Measurements from ENCODE around the gene ANKRD65. TPM values are rescaled to one million over a fixed set of nuclear protein-coding genes. Genes with fewer than 3 reads are reported as not detected.

Gene ANKRD65
- total and polyA plus RNA-seq, 4 donors, result 1.8 to 10.8 (median 8.7) TPM

DNA sequence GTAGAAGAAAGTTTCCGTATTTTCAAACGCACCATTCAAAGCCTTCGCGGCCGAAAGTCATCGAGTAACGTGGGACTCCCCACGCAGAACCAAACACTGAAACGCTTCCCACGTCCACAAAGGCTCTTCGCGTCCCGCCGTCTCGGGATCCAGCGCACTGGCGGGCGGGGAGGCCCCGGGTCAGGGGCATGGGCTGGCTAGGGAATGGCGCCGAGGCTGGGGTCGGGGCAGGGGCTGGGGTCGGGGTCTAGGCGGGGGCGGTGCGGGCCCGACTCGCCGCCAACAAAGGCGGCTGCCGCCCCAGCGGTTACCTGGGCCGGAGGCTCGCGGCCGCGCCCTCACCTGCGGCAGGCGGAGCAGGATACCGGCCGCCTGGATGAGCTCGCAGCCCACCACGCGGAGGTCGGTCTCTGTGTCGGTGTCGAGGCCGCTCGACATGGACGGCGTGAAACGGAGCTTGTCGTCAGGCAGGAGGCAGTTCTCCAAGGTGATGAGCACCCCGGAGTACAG lies 22.3 kb downstream of the ANKRD65 start:
- no peak for DNase-seq (ENCODE audit: low read depth in 4 of 6, low spot score in 6 of 6)
- under 1% methylated on average over 54 of the region's 54 CpGs for WGBS (ENCODE audit: insufficient coverage)
- Histone ChIP-seq H3K27ac (ENCODE audit: low read depth, low read length) (no peak overlapping the region), H3K9me3 (ENCODE audit: control insufficient read depth, insufficient read depth, low read length) (no peaks in the 10 kb centered on the region), H3K36me3 (ENCODE audit: control insufficient read depth, insufficient read depth, low read length) (peaks cover 79% of the 10 kb centered on the region), H3K27me3 (ENCODE audit: control insufficient read depth, insufficient read depth, low read length) (no peaks in the 10 kb centered on the region), H3K4me1 (ENCODE audit: control insufficient read depth, insufficient read depth, low read length) (peaks cover 35% of the 10 kb centered on the region), H3K4me3 (ENCODE audit: low read depth, low read length) (peak overlapping the region; percentile 88)

DNA sequence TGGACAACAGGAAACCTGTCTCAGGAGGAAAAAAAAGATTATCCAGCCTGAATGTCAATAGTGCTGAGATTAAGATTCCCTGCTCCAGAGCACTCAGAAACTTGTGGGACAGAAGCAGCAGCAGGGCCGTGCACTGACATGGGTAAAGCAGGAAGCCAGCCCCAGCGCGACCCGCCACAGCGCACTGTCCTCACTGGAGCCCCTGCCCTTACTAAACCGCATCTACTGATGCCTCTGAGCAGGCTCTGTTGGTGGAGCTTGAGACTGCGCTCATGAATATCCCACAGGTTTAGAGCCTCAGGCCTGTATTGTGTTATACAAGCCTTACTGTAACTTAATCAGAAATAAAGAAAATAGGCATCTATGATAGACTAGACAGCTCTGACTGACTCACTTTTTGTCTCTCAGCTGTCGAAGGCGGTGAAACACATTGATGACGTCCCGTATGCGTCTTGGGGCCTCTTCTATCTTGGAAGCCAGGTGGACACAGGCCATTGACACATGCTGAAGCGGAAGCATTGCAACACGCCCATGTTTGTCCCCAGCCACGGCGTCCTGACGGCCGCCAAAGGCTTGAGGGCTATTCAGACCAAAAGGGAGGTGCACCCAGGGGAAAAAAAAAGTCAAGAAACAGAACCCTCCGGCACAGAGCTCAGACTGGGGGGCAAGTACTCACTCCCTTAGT lies 23.1 kb downstream of the ANKRD65 start:
- WGBS (ENCODE audit: insufficient coverage), result 62% methylated on average over 18 of the region's 19 CpGs

DNA sequence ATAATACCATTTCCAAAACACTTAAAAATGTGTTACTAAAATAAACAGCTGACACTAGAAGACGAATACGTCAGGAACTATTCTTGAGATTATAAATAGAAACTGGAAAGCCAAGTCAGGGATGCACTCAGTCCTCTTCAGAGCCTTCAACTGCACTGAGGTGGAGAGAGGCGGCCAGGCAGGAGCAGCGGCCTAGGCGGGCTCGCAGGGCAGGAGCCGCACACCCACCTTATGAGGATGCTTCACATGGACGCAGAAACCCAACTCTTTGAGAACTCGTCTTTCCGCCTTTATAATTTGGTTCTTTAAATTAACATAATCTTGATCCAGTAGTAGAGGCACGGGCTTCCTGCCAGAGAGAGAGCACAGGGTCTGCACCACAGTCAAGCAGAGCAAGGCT lies 25.9 kb downstream of the ANKRD65 start:
- DNase-seq (ENCODE audit: low read depth in 4 of 6, low spot score in 6 of 6), result no peak
- H3K4me1 ChIP-seq (ENCODE audit: control insufficient read depth, insufficient read depth, low read length), result peaks cover 20% of the 10 kb centered on the region
- peaks cover 82% of the 10 kb centered on the region for H3K36me3 ChIP-seq (ENCODE audit: control insufficient read depth, insufficient read depth, low read length)
- H3K27me3 ChIP-seq (ENCODE audit: control insufficient read depth, insufficient read depth, low read length), result no peaks in the 10 kb centered on the region
- no peak overlapping the region for H3K27ac ChIP-seq (ENCODE audit: low read depth, low read length)
- H3K9me3 ChIP-seq (ENCODE audit: control insufficient read depth, insufficient read depth, low read length), result no peaks in the 10 kb centered on the region
- 95% methylated on average over 9 of the region's 11 CpGs for WGBS (ENCODE audit: insufficient coverage)
- H3K4me3 ChIP-seq (ENCODE audit: low read depth, low read length), result no peak overlapping the region

More for the DNA sequence above, 23.1 kb downstream of the ANKRD65 start:
- Histone ChIP-seq H3K27me3 (ENCODE audit: control insufficient read depth, insufficient read depth, low read length) (no peaks in the 10 kb centered on the region), H3K27ac (ENCODE audit: low read depth, low read length) (no peak overlapping the region), H3K4me3 (ENCODE audit: low read depth, low read length) (peak overlapping the region; percentile 88), H3K9me3 (ENCODE audit: control insufficient read depth, insufficient read depth, low read length) (no peaks in the 10 kb centered on the region), H3K4me1 (ENCODE audit: control insufficient read depth, insufficient read depth, low read length) (peaks cover 35% of the 10 kb centered on the region), H3K36me3 (ENCODE audit: control insufficient read depth, insufficient read depth, low read length) (peaks cover 81% of the 10 kb centered on the region)
- no peak for DNase-seq (ENCODE audit: low read depth in 4 of 6, low spot score in 6 of 6)

DNA sequence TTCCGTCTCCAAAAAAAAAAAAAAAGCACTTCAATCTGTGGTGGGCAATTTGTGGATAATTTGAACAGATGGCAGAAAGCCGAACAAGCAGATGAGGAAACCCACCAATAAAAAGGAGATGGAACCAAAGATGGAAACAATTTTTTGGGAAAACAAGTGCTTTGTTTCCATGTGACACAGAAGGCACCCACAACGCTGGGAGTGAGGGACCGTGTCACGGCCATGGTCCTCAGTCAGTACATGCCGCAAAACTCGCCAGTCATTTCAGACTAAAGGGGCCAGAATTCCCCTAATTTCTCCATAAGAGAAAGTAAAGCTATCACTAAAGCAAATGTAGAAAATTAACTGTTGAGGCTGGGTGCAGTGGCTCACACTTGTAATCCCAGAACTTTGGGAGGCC lies 27.0 kb downstream of the ANKRD65 start:
- WGBS (ENCODE audit: insufficient coverage), result 96% methylated on average over 4 of the region's 7 CpGs

DNA sequence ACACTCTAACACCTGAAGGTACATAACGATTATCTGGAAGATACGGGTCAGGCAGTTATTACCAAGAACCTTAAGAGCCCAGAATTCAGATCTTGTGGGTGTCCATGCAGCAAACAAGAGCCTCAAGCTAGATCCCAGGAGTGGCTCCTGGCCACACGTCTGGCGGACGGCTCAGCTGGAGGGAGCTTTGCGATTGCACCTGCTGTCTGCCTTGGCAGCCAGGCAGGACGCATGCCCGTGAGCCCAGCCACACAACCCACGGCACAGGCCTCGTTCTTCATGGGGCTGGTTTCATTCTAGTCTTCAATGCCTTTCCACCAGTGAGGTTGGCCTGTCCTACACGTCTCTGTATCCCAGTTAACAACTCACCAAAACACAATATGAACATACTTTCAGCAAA lies 27.6 kb downstream of the ANKRD65 start:
- 93% methylated on average over 11 of the region's 11 CpGs for WGBS (ENCODE audit: insufficient coverage)
- Histone ChIP-seq H3K27me3 (ENCODE audit: control insufficient read depth, insufficient read depth, low read length) (no peaks in the 10 kb centered on the region), H3K9me3 (ENCODE audit: control insufficient read depth, insufficient read depth, low read length) (no peaks in the 10 kb centered on the region), H3K27ac (ENCODE audit: low read depth, low read length) (no peak overlapping the region), H3K36me3 (ENCODE audit: control insufficient read depth, insufficient read depth, low read length) (peaks cover 95% of the 10 kb centered on the region), H3K4me1 (ENCODE audit: control insufficient read depth, insufficient read depth, low read length) (peaks cover 14% of the 10 kb centered on the region), H3K4me3 (ENCODE audit: low read depth, low read length) (no peak overlapping the region)
- DNase-seq (ENCODE audit: low read depth in 4 of 6, low spot score in 6 of 6), result no peak

More for the DNA sequence above, 27.0 kb downstream of the ANKRD65 start:
- no peak for DNase-seq (ENCODE audit: low read depth in 4 of 6, low spot score in 6 of 6)
- Histone ChIP-seq H3K36me3 (ENCODE audit: control insufficient read depth, insufficient read depth, low read length) (peaks cover 88% of the 10 kb centered on the region), H3K27ac (ENCODE audit: low read depth, low read length) (no peak overlapping the region), H3K27me3 (ENCODE audit: control insufficient read depth, insufficient read depth, low read length) (no peaks in the 10 kb centered on the region), H3K9me3 (ENCODE audit: control insufficient read depth, insufficient read depth, low read length) (no peaks in the 10 kb centered on the region), H3K4me1 (ENCODE audit: control insufficient read depth, insufficient read depth, low read length) (peaks cover 15% of the 10 kb centered on the region), H3K4me3 (ENCODE audit: low read depth, low read length) (no peak overlapping the region)

DNA sequence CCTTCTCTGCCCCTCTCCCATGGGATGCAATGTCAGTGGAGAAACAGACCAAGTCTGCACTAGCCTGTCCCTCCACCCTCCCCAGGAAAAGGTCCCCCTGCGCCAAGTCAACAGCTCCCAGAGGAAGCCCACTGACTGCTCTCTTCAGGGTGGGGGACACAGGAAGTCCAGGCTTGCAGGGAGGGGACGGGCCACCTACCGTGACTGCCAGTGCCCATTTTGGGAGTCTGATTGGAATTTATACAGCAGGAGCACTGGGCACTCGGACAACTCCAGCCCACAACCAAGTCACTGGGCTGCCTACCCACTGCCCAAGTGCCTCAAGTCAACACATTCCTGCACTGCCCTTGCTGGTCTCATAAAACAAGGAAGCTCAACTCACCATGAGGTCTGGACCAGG lies 28.1 kb downstream of the ANKRD65 start:
- no peaks in the 10 kb centered on the region for H3K9me3 ChIP-seq (ENCODE audit: control insufficient read depth, insufficient read depth, low read length)
- no peak overlapping the region for H3K27ac ChIP-seq (ENCODE audit: low read depth, low read length)
- no peaks in the 10 kb centered on the region for H3K27me3 ChIP-seq (ENCODE audit: control insufficient read depth, insufficient read depth, low read length)
- WGBS (ENCODE audit: insufficient coverage), result 96% methylated on average over 4 of the region's 4 CpGs
- no peak overlapping the region for H3K4me3 ChIP-seq (ENCODE audit: low read depth, low read length)
- DNase-seq (ENCODE audit: low read depth in 4 of 6, low spot score in 6 of 6), result no peak
- peaks cover 9% of the 10 kb centered on the region for H3K4me1 ChIP-seq (ENCODE audit: control insufficient read depth, insufficient read depth, low read length)
- H3K36me3 ChIP-seq (ENCODE audit: control insufficient read depth, insufficient read depth, low read length), result peaks cover 97% of the 10 kb centered on the region

DNA sequence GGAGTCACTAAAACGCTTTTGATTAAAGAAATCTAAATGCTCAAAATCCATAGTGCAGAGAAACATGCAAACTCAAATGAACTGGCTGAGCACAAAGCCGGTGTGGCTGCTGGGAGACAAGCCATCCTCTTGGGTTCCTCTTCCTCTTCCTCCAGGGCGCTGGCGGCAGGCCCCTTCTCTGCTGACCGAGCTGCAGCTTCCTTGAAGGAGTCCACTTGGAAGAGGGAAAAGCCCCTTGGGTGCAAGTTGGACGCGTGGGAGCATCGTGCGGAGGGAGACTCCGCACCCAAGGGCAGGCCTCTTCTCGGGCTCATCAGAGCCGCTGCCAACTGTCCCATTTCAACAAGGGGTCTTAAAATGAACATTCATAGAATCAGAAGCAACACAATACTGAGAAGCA lies 29.9 kb downstream of the ANKRD65 start:
- Histone ChIP-seq H3K4me1 (ENCODE audit: control insufficient read depth, insufficient read depth, low read length) (no peaks in the 10 kb centered on the region), H3K9me3 (ENCODE audit: control insufficient read depth, insufficient read depth, low read length) (no peaks in the 10 kb centered on the region), H3K27me3 (ENCODE audit: control insufficient read depth, insufficient read depth, low read length) (no peaks in the 10 kb centered on the region), H3K36me3 (ENCODE audit: control insufficient read depth, insufficient read depth, low read length) (peaks cover 98% of the 10 kb centered on the region), H3K4me3 (ENCODE audit: low read depth, low read length) (no peak overlapping the region), H3K27ac (ENCODE audit: low read depth, low read length) (no peak overlapping the region)
- DNase-seq (ENCODE audit: low read depth in 4 of 6, low spot score in 6 of 6), result no peak
- 82% methylated on average over 7 of the region's 12 CpGs for WGBS (ENCODE audit: insufficient coverage)

DNA sequence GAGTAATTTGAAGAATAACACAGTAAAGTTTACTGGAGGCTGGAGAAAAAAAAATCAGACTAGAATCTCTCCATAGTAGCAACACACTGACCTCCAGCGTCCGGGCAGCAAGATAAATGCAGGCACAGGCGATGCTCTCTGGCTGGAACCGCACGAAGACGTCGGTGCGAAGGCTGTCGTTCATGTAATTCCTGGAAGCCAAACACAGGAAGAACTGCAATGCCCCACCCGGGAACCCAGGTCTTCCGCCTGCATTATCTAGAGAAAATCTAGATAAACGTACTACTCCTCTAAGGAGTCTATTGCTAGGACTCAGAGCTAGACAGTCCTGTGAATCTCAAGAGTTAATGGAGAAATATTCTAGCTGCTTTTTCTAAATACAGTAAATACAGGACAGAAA lies 30.4 kb downstream of the ANKRD65 start:
- no peaks in the 10 kb centered on the region for H3K27me3 ChIP-seq (ENCODE audit: control insufficient read depth, insufficient read depth, low read length)
- H3K9me3 ChIP-seq (ENCODE audit: control insufficient read depth, insufficient read depth, low read length), result no peaks in the 10 kb centered on the region
- H3K4me1 ChIP-seq (ENCODE audit: control insufficient read depth, insufficient read depth, low read length), result no peaks in the 10 kb centered on the region
- peaks cover 98% of the 10 kb centered on the region for H3K36me3 ChIP-seq (ENCODE audit: control insufficient read depth, insufficient read depth, low read length)
- no peak overlapping the region for H3K4me3 ChIP-seq (ENCODE audit: low read depth, low read length)
- WGBS (ENCODE audit: insufficient coverage), result 96% methylated on average over 9 of the region's 12 CpGs
- H3K27ac ChIP-seq (ENCODE audit: low read depth, low read length), result no peak overlapping the region
- DNase-seq (ENCODE audit: low read depth in 4 of 6, low spot score in 6 of 6), result no peak

DNA sequence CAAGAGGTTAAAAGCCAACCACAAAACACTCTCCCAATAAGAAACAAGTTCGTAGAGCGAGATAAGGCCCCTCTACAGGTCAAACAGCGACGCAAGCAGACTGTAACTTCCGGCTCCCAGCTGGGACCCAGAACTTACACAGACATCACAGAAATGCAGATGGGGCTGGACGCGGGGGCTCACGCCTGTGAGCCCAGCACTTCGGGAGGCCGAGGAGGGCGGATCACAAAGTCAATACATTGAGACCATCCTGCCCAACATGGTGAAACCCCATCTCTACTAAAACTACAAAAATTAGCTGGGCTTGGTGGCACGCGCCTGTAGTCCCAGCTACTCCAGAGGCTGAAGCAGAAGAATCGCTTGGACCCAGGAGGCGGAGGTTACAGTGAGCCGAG lies 33.0 kb downstream of the ANKRD65 start:
- H3K36me3 ChIP-seq (ENCODE audit: control insufficient read depth, insufficient read depth, low read length), result peaks cover 97% of the 10 kb centered on the region
- whole genome bisulfite sequencing (ENCODE audit: insufficient coverage), result 98% methylated on average over 15 of the region's 16 CpGs

More for the DNA sequence above, 33.0 kb downstream of the ANKRD65 start:
- Histone ChIP-seq H3K9me3 (ENCODE audit: control insufficient read depth, insufficient read depth, low read length) (no peaks in the 10 kb centered on the region), H3K27me3 (ENCODE audit: control insufficient read depth, insufficient read depth, low read length) (no peaks in the 10 kb centered on the region), H3K4me1 (ENCODE audit: control insufficient read depth, insufficient read depth, low read length) (no peaks in the 10 kb centered on the region), H3K27ac (ENCODE audit: low read depth, low read length) (no peak overlapping the region), H3K4me3 (ENCODE audit: low read depth, low read length) (no peak overlapping the region)
- no peak for DNase-seq (ENCODE audit: low read depth in 4 of 6, low spot score in 6 of 6)

Data from spinal cord (tissue), 10 donors.